GM19452 (cell line): ENCODE measurements around the gene INPP4B.

Experiments used
- ATAC-seq: cut with Tn5 transposase; IDR thresholded peaks from one replicate; pipeline ENCODE4 v1.9.1; 2021; ENCODE audit not compliant: unreplicated experiment

INPP4B gene

GRCh38 chr4:142383800-142384470 is 462.2 kb downstream of the INPP4B start:
- no peak for ATAC-seq

- ATAC-seq: no peak
These were observed 462.7 kb downstream of the INPP4B start for GRCh38 chr4:142383354-142383753.

- ATAC-seq: no peak
These were observed 466.0 kb downstream of the INPP4B start for GRCh38 chr4:142380052-142380602.

- no peak for ATAC-seq
These were observed 466.6 kb downstream of the INPP4B start for GRCh38 chr4:142379277-142380051.

GRCh38 chr4:142378179-142378578 is 467.9 kb downstream of the INPP4B start:
- ATAC-seq: no peak

GRCh38 chr4:142377342-142378091 is 468.6 kb downstream of the INPP4B start:
- ATAC-seq: no peak

- no peak for ATAC-seq
These were observed 469.9 kb downstream of the INPP4B start for GRCh38 chr4:142376204-142376603.

- ATAC-seq: no peak
These were observed 472.5 kb downstream of the INPP4B start for GRCh38 chr4:142373610-142374009.

GRCh38 chr4:142372530-142373260 is 473.4 kb downstream of the INPP4B start:
- ATAC-seq: no peak

- ATAC-seq: no peak
These were observed 477.0 kb downstream of the INPP4B start for GRCh38 chr4:142369141-142369540.

GRCh38 chr4:142367418-142368180 is 478.5 kb downstream of the INPP4B start:
- ATAC-seq: no peak

GRCh38 chr4:142366769-142367181 is 479.3 kb downstream of the INPP4B start:
- ATAC-seq: no peak

GRCh38 chr4:142365391-142365790 is 480.7 kb downstream of the INPP4B start:
- ATAC-seq: no peak

GRCh38 chr4:142363686-142364085 is 482.4 kb downstream of the INPP4B start:
- no peak for ATAC-seq

GRCh38 chr4:142361981-142362380 is 484.1 kb downstream of the INPP4B start:
- ATAC-seq: no peak

GRCh38 chr4:142360657-142361056 is 485.4 kb downstream of the INPP4B start:
- ATAC-seq: no peak

- ATAC-seq: no peak
These were observed 487.4 kb downstream of the INPP4B start for GRCh38 chr4:142358656-142359055.

- ATAC-seq: no peak
These were observed 489.3 kb downstream of the INPP4B start for GRCh38 chr4:142356801-142357200.

GRCh38 chr4:142356118-142356759 is 489.9 kb downstream of the INPP4B start:
- ATAC-seq: no peak
